Ascending aorta (tissue), 2 donors: ENCODE data around the gene TIRAP. TPM values are rescaled to one million over a fixed set of nuclear protein-coding genes. Genes with fewer than 3 reads are reported as not detected.

Experiments used
- DNase-seq, 2 donors: peaks; one replicate each; pipeline ENCODE4 v3.0.0-alpha.2; 2019; ENCODE audit warnings: low spot score in 2 of 2
- H3K27ac ChIP-seq, 2 donors: fragments of 200-600 bp; sonication (generic); one replicate each; pipeline ENCODE4 v1.5.1; 2016 to 2017; ENCODE audit warnings: mild to moderate bottlenecking in 1 of 2
- H3K27me3 ChIP-seq: fragments of 200-600 bp; sonication (generic); one replicate; pipeline ENCODE4 v1.5.1; 2017
- H3K36me3 ChIP-seq, 2 donors: fragments of 200-600 bp; sonication (generic); one replicate each; pipeline ENCODE4 v1.5.1; 2016
- H3K4me1 ChIP-seq, 2 donors: fragments of 200-600 bp; sonication (generic); one replicate each; pipeline ENCODE4 v1.5.1; 2016 to 2017; ENCODE audit warnings: mild to moderate bottlenecking in 1 of 2
- H3K4me3 ChIP-seq, 2 donors: fragments of 200-600 bp; sonication (generic); one replicate each; pipeline ENCODE4 v1.5.1; 2016 to 2017; ENCODE audit warnings: mild to moderate bottlenecking in 1 of 2
- H3K9me3 ChIP-seq, 2 donors: fragments of 200-600 bp; sonication (generic); one replicate each; pipeline ENCODE4 v1.5.1; 2016
- intact Hi-C: fragments of 100-400 bp; cut with DNase I; formaldehyde crosslinking; loops from one replicate; pipeline ENCODE4 v1.15.1; 2023
- total RNA-seq: library from RNA; depleted of rRNA; stranded (reverse); fragments of >200 nt; gene quantifications from one replicate; pipeline ENCODE4 v1.1.0, GENCODE V29; 2016
- TF ChIP-seq, protein P1 (sequence below), 3 experiments: fragments of 200-600 bp in 2 of 3; fragments of 450-650 bp in 1 of 3; sonication (generic) in 2 of 3; IDR thresholded peaks; one replicate each; pipeline ENCODE4 v1.5.1; 2016 to 2019; ENCODE audit warnings: antibody characterized with exemption in 3 of 3, mild to moderate bottlenecking in 1 of 3, moderate library complexity in 1 of 3

Gene TIRAP
- total RNA-seq, 1 donor from 2014 or later = 8.7 TPM

DNA sequence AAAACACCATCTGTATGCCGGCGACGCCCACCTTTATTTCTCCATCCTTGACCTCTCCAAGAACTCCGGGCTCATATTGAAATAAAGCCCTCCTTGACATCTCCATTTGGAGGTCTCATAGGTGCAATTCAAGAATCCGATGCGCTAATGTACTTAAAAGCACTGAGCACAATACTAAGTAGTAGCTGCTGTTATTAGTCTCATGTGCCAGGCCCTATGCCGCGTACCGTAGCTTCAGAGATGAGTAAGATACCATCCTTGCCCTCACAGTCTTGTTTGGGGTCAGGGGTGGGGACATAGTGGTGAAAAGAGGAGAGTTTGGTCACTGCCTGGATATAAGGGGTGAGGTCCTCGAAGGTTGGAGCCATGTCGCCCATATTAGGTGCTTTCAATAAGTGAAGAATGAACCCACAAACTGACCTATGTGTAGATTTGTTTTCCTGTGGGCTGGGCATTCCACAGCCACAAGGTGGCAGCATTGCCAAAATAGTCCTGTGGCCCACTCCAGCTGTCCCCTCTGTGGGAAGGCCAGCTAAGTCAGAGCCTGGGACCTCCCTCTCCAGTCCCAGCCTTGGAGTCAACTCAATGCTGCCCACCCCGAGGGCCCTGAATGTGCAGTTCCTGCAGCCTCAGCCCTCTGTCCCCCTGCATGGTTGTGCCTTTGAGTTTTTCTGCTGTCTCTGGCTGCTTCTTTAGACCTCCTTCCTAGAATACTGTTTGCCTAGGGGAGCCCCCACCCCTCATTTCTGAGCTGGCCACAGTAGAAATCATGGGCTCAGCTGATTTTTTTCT is 27.5 kb downstream of the TIRAP start:
- Histone ChIP-seq H3K4me3 (no peak overlapping the region), H3K4me1 (no peaks in the 10 kb centered on the region), H3K9me3 (no peaks in the 10 kb centered on the region), H3K27ac (no peak overlapping the region), H3K27me3 (no peaks in the 10 kb centered on the region), H3K36me3 (peaks cover 3 to 4% of the 10 kb centered on the region in 2 donors)
- DNase-seq = peak in 1 of 2 donors; percentile 83
- TF ChIP-seq, protein P1, sequence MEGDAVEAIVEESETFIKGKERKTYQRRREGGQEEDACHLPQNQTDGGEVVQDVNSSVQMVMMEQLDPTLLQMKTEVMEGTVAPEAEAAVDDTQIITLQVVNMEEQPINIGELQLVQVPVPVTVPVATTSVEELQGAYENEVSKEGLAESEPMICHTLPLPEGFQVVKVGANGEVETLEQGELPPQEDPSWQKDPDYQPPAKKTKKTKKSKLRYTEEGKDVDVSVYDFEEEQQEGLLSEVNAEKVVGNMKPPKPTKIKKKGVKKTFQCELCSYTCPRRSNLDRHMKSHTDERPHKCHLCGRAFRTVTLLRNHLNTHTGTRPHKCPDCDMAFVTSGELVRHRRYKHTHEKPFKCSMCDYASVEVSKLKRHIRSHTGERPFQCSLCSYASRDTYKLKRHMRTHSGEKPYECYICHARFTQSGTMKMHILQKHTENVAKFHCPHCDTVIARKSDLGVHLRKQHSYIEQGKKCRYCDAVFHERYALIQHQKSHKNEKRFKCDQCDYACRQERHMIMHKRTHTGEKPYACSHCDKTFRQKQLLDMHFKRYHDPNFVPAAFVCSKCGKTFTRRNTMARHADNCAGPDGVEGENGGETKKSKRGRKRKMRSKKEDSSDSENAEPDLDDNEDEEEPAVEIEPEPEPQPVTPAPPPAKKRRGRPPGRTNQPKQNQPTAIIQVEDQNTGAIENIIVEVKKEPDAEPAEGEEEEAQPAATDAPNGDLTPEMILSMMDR (IDR thresholded peaks at IDR 0.05) = peak; percentile 78 to 90 (median 80)
- intact Hi-C loops = loop anchor here (1.0 to 2.0 kb wide), 2 partner anchors 38 to 170 kb away; no protein-coding TSS in a partner anchor

DNA sequence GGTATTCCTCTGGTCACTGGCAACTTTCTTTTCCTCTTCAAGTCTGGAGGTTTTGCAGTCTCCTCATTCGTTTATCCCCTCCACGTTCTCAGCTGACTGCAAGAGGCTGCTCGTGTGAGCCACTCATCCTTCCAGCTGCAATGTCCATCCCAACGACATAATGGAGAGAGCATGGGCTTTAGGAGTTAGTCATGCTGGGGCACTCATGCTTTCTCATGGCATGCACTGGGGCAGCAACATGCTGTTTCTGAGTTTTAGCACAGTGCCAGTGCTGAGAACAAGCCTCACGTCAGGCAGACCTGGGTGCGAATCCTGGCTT is 28.1 kb downstream of the TIRAP start:
- H3K36me3 ChIP-seq = peaks cover 3 to 4% of the 10 kb centered on the region in 2 donors
- no peak overlapping the region for H3K27ac ChIP-seq
- no peaks in the 10 kb centered on the region for H3K27me3 ChIP-seq
- no peaks in the 10 kb centered on the region for H3K4me1 ChIP-seq
- TF ChIP-seq, protein P1 (IDR thresholded peaks at IDR 0.05) = no peak
- no peaks in the 10 kb centered on the region for H3K9me3 ChIP-seq
- no peak overlapping the region for H3K4me3 ChIP-seq
- no peak for DNase-seq
- intact Hi-C loops = loop anchor here (1.0 to 2.0 kb wide), 2 partner anchors 38 to 169 kb away; no protein-coding TSS in a partner anchor

- intact Hi-C loops = loop anchor here (2.0 kb wide), 1 partner anchor 37 kb away; no protein-coding TSS in a partner anchor
- H3K4me3 ChIP-seq = no peak overlapping the region
- DNase-seq = no peak
- no peaks in the 10 kb centered on the region for H3K4me1 ChIP-seq
- H3K27me3 ChIP-seq = no peaks in the 10 kb centered on the region
- H3K9me3 ChIP-seq = no peaks in the 10 kb centered on the region
- H3K36me3 ChIP-seq = peaks cover 3 to 4% of the 10 kb centered on the region in 2 donors
- TF ChIP-seq, protein P1 (IDR thresholded peaks at IDR 0.05) = peak in 1 of 3 experiments; percentile 9
- H3K27ac ChIP-seq = no peak overlapping the region
These were observed 28.8 kb downstream of the TIRAP start for GRCh38 chr11:126311401-126312291.

- Histone ChIP-seq H3K4me1 (peaks cover 0 to 6% of the 10 kb centered on the region in 2 donors), H3K36me3 (peaks cover 3 to 4% of the 10 kb centered on the region in 2 donors), H3K9me3 (no peaks in the 10 kb centered on the region), H3K27ac (no peak overlapping the region), H3K4me3 (no peak overlapping the region), H3K27me3 (no peaks in the 10 kb centered on the region)
- TF ChIP-seq, protein P1 (IDR thresholded peaks at IDR 0.05) = no peak
- intact Hi-C loops = no loop called here
- no peak for DNase-seq
These were observed 30.1 kb downstream of the TIRAP start for GRCh38 chr11:126312961-126313360.

GRCh38 chr11:126313826-126314225 is 30.9 kb downstream of the TIRAP start:
- peaks cover 5 to 11% of the 10 kb centered on the region in 2 donors for H3K4me1 ChIP-seq
- no peak overlapping the region for H3K4me3 ChIP-seq
- H3K36me3 ChIP-seq = peaks cover 3 to 4% of the 10 kb centered on the region in 2 donors
- TF ChIP-seq, protein P1 (IDR thresholded peaks at IDR 0.05) = no peak
- no peaks in the 10 kb centered on the region for H3K9me3 ChIP-seq
- no peak overlapping the region for H3K27ac ChIP-seq
- no peaks in the 10 kb centered on the region for H3K27me3 ChIP-seq
- intact Hi-C loops = no loop called here
- no peak for DNase-seq
